Measurements from ENCODE around the gene RRAGA. TPM values are rescaled to one million over a fixed set of nuclear protein-coding genes. Genes with fewer than 3 reads are reported as not detected.
"Not testable (repeated sequence)": the region's sequence is repeated elsewhere in the genome, so short reads cannot be mapped to it uniquely, and the experiment has no call there.

Gene RRAGA, protein sequence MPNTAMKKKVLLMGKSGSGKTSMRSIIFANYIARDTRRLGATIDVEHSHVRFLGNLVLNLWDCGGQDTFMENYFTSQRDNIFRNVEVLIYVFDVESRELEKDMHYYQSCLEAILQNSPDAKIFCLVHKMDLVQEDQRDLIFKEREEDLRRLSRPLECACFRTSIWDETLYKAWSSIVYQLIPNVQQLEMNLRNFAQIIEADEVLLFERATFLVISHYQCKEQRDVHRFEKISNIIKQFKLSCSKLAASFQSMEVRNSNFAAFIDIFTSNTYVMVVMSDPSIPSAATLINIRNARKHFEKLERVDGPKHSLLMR
- 10 to 100 TPM; 57.2 to 92.7 (median 64.9) TPM for polyA plus RNA-seq
- long read RNA-seq, donor 1, transcript RRAGA-201 (1 exons, 1,589 nt): major isoform, 139 of 139 reads
- long read RNA-seq, donor 1, partial matches to known transcripts: 0 of 139 reads
- long read RNA-seq, donor 1, other reads (novel, unspliced or antisense): 0 of 139 reads
- long read RNA-seq, donor 2, transcript RRAGA-201 (1 exons, 1,589 nt): major isoform, 45 of 45 reads
- long read RNA-seq, donor 2, partial matches to known transcripts: 0 of 45 reads
- long read RNA-seq, donor 2, other reads (novel, unspliced or antisense): 0 of 45 reads
- long read RNA-seq, donor 3, transcript RRAGA-201 (1 exons, 1,589 nt): major isoform, 54 of 54 reads
- long read RNA-seq, donor 3, partial matches to known transcripts: 0 of 54 reads
- long read RNA-seq, donor 3, other reads (novel, unspliced or antisense): 0 of 54 reads
- long read RNA-seq, donor 4, partial matches to known transcripts: 0 of 2 reads
- long read RNA-seq, donor 4, other reads (novel, unspliced or antisense): 0 of 2 reads
- long read RNA-seq, donor 5, transcript RRAGA-201 (1 exons, 1,589 nt): major isoform, 21 of 21 reads
- long read RNA-seq, donor 5, partial matches to known transcripts: 0 of 21 reads
- long read RNA-seq, donor 5, other reads (novel, unspliced or antisense): 0 of 21 reads
- long read RNA-seq, donor 6, transcript RRAGA-201 (1 exons, 1,589 nt): major isoform, 77 of 77 reads
- long read RNA-seq, donor 6, partial matches to known transcripts: 0 of 77 reads
- long read RNA-seq, donor 6, other reads (novel, unspliced or antisense): 0 of 77 reads
- long read RNA-seq, donor 7, transcript RRAGA-201 (1 exons, 1,589 nt): major isoform, 220 of 220 reads
- long read RNA-seq, donor 7, partial matches to known transcripts: 0 of 220 reads
- long read RNA-seq, donor 7, other reads (novel, unspliced or antisense): 0 of 220 reads
- long read RNA-seq, donor 8, transcript RRAGA-201 (1 exons, 1,589 nt): major isoform, 14 of 14 reads
- long read RNA-seq, donor 8, partial matches to known transcripts: 0 of 14 reads
- long read RNA-seq, donor 8, other reads (novel, unspliced or antisense): 0 of 14 reads
- long read RNA-seq, donor 9, transcript RRAGA-201 (1 exons, 1,589 nt): major isoform, 17 of 17 reads
- long read RNA-seq, donor 9, partial matches to known transcripts: 0 of 17 reads
- long read RNA-seq, donor 9, other reads (novel, unspliced or antisense): 0 of 17 reads
- long read RNA-seq, donor 10, transcript RRAGA-201 (1 exons, 1,589 nt): major isoform, 140 of 140 reads
- long read RNA-seq, donor 10, partial matches to known transcripts: 0 of 140 reads
- long read RNA-seq, donor 10, other reads (novel, unspliced or antisense): 0 of 140 reads

DNA sequence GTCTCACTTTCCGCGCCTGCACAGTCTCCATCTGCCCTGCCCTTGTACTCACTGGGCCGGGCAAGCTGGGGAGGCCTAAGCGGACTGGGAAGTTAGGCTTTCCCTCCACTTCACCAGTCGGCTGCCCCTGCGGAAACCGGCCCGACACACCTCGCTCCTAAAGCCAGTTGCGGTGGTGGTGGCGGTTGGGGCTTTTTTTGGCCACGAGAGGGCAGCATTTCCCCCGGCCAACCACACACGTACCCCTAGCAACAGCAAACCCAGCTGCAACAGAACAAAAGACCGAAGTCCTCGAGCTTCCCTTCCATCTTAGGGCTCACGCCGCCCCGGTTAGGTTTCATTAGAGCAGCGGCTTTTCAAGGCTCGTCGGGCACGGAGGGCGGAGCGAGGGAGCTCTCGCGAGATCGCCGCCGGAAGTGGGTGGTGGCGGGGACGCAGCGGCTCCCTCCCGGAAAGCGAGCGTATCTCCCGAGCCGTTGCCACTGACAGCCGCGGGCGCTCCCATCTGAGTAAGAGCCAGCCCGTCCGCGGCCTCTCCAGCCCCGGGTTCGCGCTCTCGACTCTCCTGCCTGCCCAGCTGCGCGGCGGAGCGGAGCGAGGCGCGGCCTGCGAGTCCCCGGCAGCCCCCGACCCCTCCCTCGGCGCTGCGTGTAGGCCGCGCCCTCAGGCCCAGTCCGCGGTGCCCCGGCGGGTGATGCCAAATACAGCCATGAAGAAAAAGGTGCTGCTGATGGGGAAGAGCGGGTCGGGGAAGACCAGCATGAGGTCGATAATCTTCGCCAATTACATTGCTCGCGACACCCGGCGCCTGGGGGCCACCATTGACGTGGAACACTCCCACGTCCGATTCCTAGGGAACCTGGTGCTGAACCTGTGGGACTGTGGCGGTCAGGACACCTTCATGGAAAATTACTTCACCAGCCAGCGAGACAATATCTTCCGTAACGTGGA is at the start of gene RRAGA:
Gene RRAGA (plus strand): TSS at position 462 of the 951 bp plus-strand sequence. CDS start 233 bp downstream, at position 695.
- FAIRE-seq (no peak), DNase-seq (peak; percentile 99)
- H3K27me3 ChIP-seq (ENCODE audit: control insufficient read depth in 3 of 3, insufficient read depth in 3 of 3, low read length in 3 of 3): no peaks in the 10 kb centered on the region
- H3K27ac ChIP-seq (ENCODE audit: low read depth in 1 of 3, low read length in 2 of 3): peak within 1 kb of the TSS; percentile 89 to 99 (median 98)
- H3K9me3 ChIP-seq (ENCODE audit: control insufficient read depth in 2 of 2, insufficient read depth in 1 of 2, low read depth in 1 of 2, low read length in 1 of 2): no peaks in the 10 kb centered on the region
- peaks cover 0 to 6% (median 2%) of the 10 kb centered on the region in 3 donors for H3K36me3 ChIP-seq (ENCODE audit: control insufficient read depth in 3 of 3, insufficient read depth in 2 of 3, low read depth in 1 of 3, low read length in 3 of 3)
- peak within 1 kb of the TSS; percentile 78 to 95 (median 92) for H3K4me3 ChIP-seq (ENCODE audit: low read depth in 1 of 3, low read length in 3 of 3)
- peaks cover 4 to 15% (median 11%) of the 10 kb centered on the region in 3 donors for H3K4me1 ChIP-seq (ENCODE audit: control insufficient read depth in 3 of 3, insufficient read depth in 2 of 3, low read depth in 1 of 3, low read length in 2 of 3)
- 0 to 1% (median 0%) methylated on average over 70 to 82 of the region's 82 CpGs for WGBS, 3 donors

DNA sequence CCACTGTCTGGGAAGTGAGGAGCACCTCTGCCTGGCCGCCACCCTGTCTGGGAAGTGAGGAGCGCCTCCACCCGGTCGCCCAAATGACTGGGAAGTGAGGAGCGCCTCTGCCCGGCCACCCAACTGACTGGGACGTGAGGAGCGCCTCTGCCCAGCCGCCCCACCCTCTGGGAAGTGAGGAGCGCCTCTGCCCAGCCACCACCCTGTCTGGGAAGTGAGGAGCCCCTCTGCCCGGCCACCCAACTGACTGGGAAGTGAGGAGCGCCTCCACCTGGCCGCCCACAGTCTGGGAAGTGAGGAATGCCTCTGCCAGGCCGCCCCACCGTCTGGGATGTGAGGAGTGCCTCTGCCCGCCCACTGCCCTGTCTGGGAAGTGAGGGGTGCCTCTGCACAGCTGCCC is 49.1 kb upstream of the RRAGA start:
- Histone ChIP-seq H3K9me3 (ENCODE audit: control insufficient read depth in 2 of 2, insufficient read depth in 1 of 2, low read depth in 1 of 2, low read length in 1 of 2) (peaks cover 1 to 12% of the 10 kb centered on the region in 2 donors), H3K4me1 (ENCODE audit: control insufficient read depth in 3 of 3, insufficient read depth in 2 of 3, low read depth in 1 of 3, low read length in 2 of 3) (no peaks in the 10 kb centered on the region), H3K27me3 (ENCODE audit: control insufficient read depth in 3 of 3, insufficient read depth in 3 of 3, low read length in 3 of 3) (peaks cover 0 to 2% (median 0%) of the 10 kb centered on the region in 3 donors), H3K4me3 (ENCODE audit: low read depth in 1 of 3, low read length in 3 of 3) (no peak overlapping the region), H3K27ac (ENCODE audit: low read depth in 1 of 3, low read length in 2 of 3) (no peak overlapping the region), H3K36me3 (ENCODE audit: control insufficient read depth in 3 of 3, insufficient read depth in 2 of 3, low read depth in 1 of 3, low read length in 3 of 3) (no peaks in the 10 kb centered on the region)
- 82 to 90% (median 87%) methylated on average over 16 of the region's 16 CpGs for WGBS, 3 donors
- no peak for FAIRE-seq
- no peak for DNase-seq

DNA sequence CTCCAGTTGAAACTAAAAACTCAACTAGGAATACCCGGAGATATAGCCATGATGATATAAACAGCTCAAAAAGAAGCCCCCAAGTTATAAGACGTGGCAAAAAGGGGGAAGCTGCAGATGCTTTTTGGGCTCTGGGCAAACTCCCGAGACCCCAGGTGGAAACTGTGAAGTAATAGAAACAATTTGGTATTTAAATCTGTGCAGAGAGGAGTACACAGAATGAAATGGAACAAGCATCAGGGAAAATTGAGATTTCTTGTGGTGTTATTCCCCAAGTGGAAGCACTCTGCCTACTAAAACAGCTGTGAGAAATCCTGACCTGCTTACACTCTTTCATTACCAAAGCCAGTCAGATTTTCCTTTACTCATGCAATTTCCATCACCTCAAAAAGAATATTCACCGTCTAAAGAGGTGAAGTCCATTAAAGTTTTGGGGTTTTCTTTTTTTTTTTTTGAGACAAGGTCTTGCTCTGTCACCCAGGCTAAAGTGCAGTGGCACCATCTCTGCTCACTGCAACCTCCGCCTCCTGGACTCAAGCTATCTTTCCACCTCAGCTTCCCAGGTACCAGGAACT is 39.7 kb upstream of the RRAGA start:
- DNase-seq (no peak), FAIRE-seq (no peak)
- Histone ChIP-seq H3K4me1 (ENCODE audit: control insufficient read depth in 3 of 3, insufficient read depth in 2 of 3, low read depth in 1 of 3, low read length in 2 of 3) (no peaks in the 10 kb centered on the region), H3K36me3 (ENCODE audit: control insufficient read depth in 3 of 3, insufficient read depth in 2 of 3, low read depth in 1 of 3, low read length in 3 of 3) (no peaks in the 10 kb centered on the region), H3K27me3 (ENCODE audit: control insufficient read depth in 3 of 3, insufficient read depth in 3 of 3, low read length in 3 of 3) (no peaks in the 10 kb centered on the region), H3K4me3 (ENCODE audit: low read depth in 1 of 3, low read length in 3 of 3) (no peak overlapping the region), H3K9me3 (ENCODE audit: control insufficient read depth in 2 of 2, insufficient read depth in 1 of 2, low read depth in 1 of 2, low read length in 1 of 2) (no peaks in the 10 kb centered on the region), H3K27ac (ENCODE audit: low read depth in 1 of 3, low read length in 2 of 3) (no peak overlapping the region)
- WGBS, 3 donors: 75 to 82% (median 77%) methylated on average over 5 of the region's 5 CpGs

DNA sequence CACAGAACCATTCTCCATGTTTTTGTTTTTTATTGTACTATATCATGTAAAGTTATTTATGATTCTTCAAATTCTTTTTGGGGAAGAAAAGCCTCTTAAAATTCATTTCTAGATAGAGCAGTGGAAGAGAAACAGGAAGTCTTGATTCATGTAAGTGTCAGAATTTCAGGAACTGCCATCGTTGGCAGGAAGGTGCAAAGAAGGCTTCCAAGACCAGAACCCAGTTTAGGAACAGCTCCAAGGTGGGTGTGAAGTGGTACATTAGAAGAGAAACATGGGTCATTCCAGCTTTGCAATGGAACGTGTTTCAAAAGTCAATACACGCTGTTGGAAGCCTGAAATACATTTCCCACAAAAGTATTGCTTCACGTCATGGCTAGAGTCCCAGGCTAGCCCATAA is 31.0 kb upstream of the RRAGA start:
- no peaks in the 10 kb centered on the region for H3K36me3 ChIP-seq (ENCODE audit: control insufficient read depth in 3 of 3, insufficient read depth in 2 of 3, low read depth in 1 of 3, low read length in 3 of 3)
- H3K4me3 ChIP-seq (ENCODE audit: low read depth in 1 of 3, low read length in 3 of 3): no peak overlapping the region
- WGBS, 3 donors: 56 to 71% (median 69%) methylated on average over 4 of the region's 4 CpGs
- H3K9me3 ChIP-seq (ENCODE audit: control insufficient read depth in 2 of 2, insufficient read depth in 1 of 2, low read depth in 1 of 2, low read length in 1 of 2): no peaks in the 10 kb centered on the region
- no peaks in the 10 kb centered on the region for H3K27me3 ChIP-seq (ENCODE audit: control insufficient read depth in 3 of 3, insufficient read depth in 3 of 3, low read length in 3 of 3)
- no peak overlapping the region for H3K27ac ChIP-seq (ENCODE audit: low read depth in 1 of 3, low read length in 2 of 3)
- FAIRE-seq: no peak
- no peaks in the 10 kb centered on the region for H3K4me1 ChIP-seq (ENCODE audit: control insufficient read depth in 3 of 3, insufficient read depth in 2 of 3, low read depth in 1 of 3, low read length in 2 of 3)
- no peak for DNase-seq

DNA sequence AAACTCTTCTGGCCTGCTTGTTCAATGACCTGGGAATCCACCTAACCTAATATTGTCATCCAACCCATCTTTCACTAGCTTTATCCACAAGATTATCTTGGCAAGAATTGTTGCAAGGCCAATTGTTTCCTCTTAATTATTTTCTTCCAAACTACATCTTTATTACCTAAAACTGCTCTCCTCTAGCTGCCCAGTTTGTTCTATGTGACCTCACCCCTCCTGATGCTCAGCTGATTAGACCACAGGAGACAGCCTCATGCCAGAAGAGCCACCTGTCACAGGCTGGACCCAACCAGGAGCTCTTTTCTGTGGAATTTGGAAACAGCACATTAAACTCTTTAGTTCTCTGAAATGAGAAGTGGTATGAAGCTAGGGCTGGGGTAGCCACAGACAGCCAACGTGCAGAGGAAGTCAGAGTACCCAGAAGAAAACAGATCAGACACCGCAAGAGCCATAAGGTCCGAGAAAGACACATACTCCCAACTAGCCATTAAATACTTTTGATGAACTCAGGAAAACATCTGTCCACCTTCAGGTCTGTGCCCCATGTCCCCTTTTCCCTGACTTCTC is 28.3 kb upstream of the RRAGA start:
- no peaks in the 10 kb centered on the region for H3K27me3 ChIP-seq (ENCODE audit: control insufficient read depth in 3 of 3, insufficient read depth in 3 of 3, low read length in 3 of 3)
- FAIRE-seq (no peak), DNase-seq (no peak)
- no peak overlapping the region for H3K27ac ChIP-seq (ENCODE audit: low read depth in 1 of 3, low read length in 2 of 3)
- WGBS, 3 donors: 79 to 83% (median 79%) methylated on average over 3 of the region's 3 CpGs
- no peaks in the 10 kb centered on the region for H3K9me3 ChIP-seq (ENCODE audit: control insufficient read depth in 2 of 2, insufficient read depth in 1 of 2, low read depth in 1 of 2, low read length in 1 of 2)
- no peak overlapping the region for H3K4me3 ChIP-seq (ENCODE audit: low read depth in 1 of 3, low read length in 3 of 3)
- no peaks in the 10 kb centered on the region for H3K36me3 ChIP-seq (ENCODE audit: control insufficient read depth in 3 of 3, insufficient read depth in 2 of 3, low read depth in 1 of 3, low read length in 3 of 3)
- H3K4me1 ChIP-seq (ENCODE audit: control insufficient read depth in 3 of 3, insufficient read depth in 2 of 3, low read depth in 1 of 3, low read length in 2 of 3): no peaks in the 10 kb centered on the region

DNA sequence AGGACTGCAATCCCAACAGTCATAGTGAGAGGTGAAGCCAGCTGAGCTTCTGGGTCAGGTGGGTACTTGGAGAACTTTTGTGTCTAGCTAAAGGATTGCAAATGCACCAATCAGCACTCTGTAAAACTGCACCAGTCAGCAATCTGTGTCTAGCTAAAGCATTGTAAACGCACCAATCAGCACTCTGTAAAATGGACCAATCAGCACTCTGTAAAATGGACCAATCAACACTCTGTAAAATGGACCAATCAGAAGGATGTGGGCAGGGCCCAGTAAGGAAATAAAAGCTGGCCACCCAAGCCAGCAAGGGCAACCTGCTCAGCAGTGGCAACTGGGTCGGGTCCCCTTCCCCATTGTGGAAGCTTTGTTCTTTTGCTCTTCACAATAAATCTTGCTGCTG is 27.6 kb upstream of the RRAGA start:
- 86 to 93% (median 90%) methylated on average over 2 of the region's 2 CpGs for WGBS, 3 donors
- not testable (repeated sequence) for H3K36me3 ChIP-seq (ENCODE audit: control insufficient read depth in 3 of 3, insufficient read depth in 2 of 3, low read depth in 1 of 3, low read length in 3 of 3); H3K9me3 ChIP-seq (ENCODE audit: control insufficient read depth in 2 of 2, insufficient read depth in 1 of 2, low read depth in 1 of 2, low read length in 1 of 2); FAIRE-seq; H3K4me1 ChIP-seq (ENCODE audit: control insufficient read depth in 3 of 3, insufficient read depth in 2 of 3, low read depth in 1 of 3, low read length in 2 of 3); H3K27me3 ChIP-seq (ENCODE audit: control insufficient read depth in 3 of 3, insufficient read depth in 3 of 3, low read length in 3 of 3); H3K4me3 ChIP-seq (ENCODE audit: low read depth in 1 of 3, low read length in 3 of 3); DNase-seq; H3K27ac ChIP-seq (ENCODE audit: low read depth in 1 of 3, low read length in 2 of 3)

All from small intestine (tissue), 16 donors.